CD4-positive, CD25-positive, alpha-beta regulatory T cell (primary cell): ENCODE data around the gene DLL4. TPM values are rescaled to one million over a fixed set of nuclear protein-coding genes. Genes with fewer than 3 reads are reported as not detected.

Experiments
- ATAC-seq, 2 donors: fragments of 150-1000 bp; cut with Tn5 transposase; one replicate each; pipeline ENCODE4 v1.10.0; 2021; ENCODE audit warnings: low read depth in 2 of 2, moderate number of reproducible peaks in 2 of 2, moderate library complexity in 1 of 2
- DNase-seq, 3 donors: peaks; one replicate each; pipeline versions ENCODE4 v3.0.0 to v3.0.0-alpha.2; 2012 to 2022; ENCODE audit warnings: mixed read lengths in 1 of 3
- H3K27ac ChIP-seq: one replicate; pipeline ENCODE4 v1.7.0; 2013; ENCODE audit warnings: mild to moderate bottlenecking, low read length; ENCODE audit not compliant: insufficient read depth, poor library complexity, severe bottlenecking
- H3K27me3 ChIP-seq: one replicate; pipeline ENCODE4 v1.7.0; 2013; ENCODE audit warnings: low read length; ENCODE audit not compliant: control insufficient read depth, insufficient read depth
- H3K36me3 ChIP-seq: one replicate; pipeline ENCODE4 v1.7.0; 2013; ENCODE audit warnings: mild to moderate bottlenecking, low read length, moderate library complexity; ENCODE audit not compliant: control insufficient read depth, insufficient read depth
- H3K4me1 ChIP-seq: 2 replicates; pipeline ENCODE4 v1.7.0; 2013; ENCODE audit warnings: mild to moderate bottlenecking, low read length; ENCODE audit not compliant: insufficient read depth, control insufficient read depth, poor library complexity, severe bottlenecking
- H3K4me3 ChIP-seq: one replicate; pipeline ENCODE4 v1.7.0; 2013; ENCODE audit warnings: low read depth, mild to moderate bottlenecking, low read length, moderate library complexity
- H3K9me3 ChIP-seq, 2 experiments: 1 replicate in 1 of 2; 2 replicates in 1 of 2; pipeline ENCODE4 v1.7.0; 2013; ENCODE audit warnings: low read length in 2 of 2, mild to moderate bottlenecking in 1 of 2, moderate library complexity in 1 of 2; ENCODE audit not compliant: control insufficient read depth in 2 of 2
- H3K27ac Mint-ChIP-seq, 3 donors: one replicate each; pipeline ENCODE4 v1.8.0; 2020 to 2022; ENCODE audit warnings: mild to moderate bottlenecking in 3 of 3, mixed read lengths in 3 of 3, moderate library complexity in 2 of 3
- H3K27me3 Mint-ChIP-seq: one replicate; pipeline ENCODE4 v1.8.0; 2022; ENCODE audit warnings: mild to moderate bottlenecking, mixed read lengths
- H3K36me3 Mint-ChIP-seq: one replicate; pipeline ENCODE4 v1.8.0; 2020; ENCODE audit warnings: mixed read lengths
- H3K4me1 Mint-ChIP-seq, 4 donors: one replicate each; pipeline ENCODE4 v1.8.0; 2020 to 2022; ENCODE audit warnings: mixed read lengths in 4 of 4, mild to moderate bottlenecking in 1 of 4
- H3K4me3 Mint-ChIP-seq, 4 donors: one replicate each; pipeline ENCODE4 v1.8.0; 2020 to 2022; ENCODE audit warnings: mild to moderate bottlenecking in 4 of 4, mixed read lengths in 4 of 4, moderate library complexity in 3 of 4
- H3K9me3 Mint-ChIP-seq, 7 donors: one replicate each; pipeline ENCODE4 v1.8.0; 2020 to 2022; ENCODE audit warnings: mixed read lengths in 7 of 7, mild to moderate bottlenecking in 3 of 7, moderate library complexity in 2 of 7
- polyA plus RNA-seq, 4 donors: library from polyadenylated mRNA; unstranded; fragments of 300-500 nt; fragmentation: Illumina TruSeq; gene quantifications; one replicate each; pipeline ENCODE4 v1.2.3, GENCODE V29; 2021
- total RNA-seq: library from RNA; stranded (reverse); gene quantifications from one replicate; pipeline ENCODE4 v1.2.3, GENCODE V29; 2022

The DLL4 gene
- total and polyA plus RNA-seq, 5 donors from 2014 or later = not detected

DNA sequence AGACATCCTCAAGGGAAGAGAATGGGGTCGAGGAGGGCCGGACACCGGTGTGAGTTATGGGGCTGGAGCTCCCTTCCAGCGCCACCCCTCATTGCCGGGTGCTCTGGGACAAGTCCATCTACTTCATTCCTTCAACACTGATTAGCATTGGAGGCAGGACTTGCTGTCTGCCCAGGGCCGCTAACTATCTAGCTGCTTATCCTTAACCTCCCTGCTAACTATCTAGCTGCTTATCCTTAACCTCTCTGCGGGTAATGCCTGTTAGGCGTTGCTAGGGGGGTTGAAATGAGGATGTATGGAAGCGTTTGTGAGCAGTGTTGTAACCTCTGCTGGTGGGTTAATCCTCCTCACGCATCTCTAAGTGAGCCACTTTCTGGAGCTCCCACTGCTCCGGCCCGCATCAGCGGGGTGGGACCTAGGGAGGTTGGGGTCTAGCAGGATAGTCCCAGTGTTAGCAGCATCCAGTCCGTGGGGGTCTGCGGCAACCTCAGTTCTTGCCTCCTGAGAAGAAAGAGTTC is 13.3 kb downstream of the DLL4 start:
- H3K4me1 Mint-ChIP-seq = peaks cover 0 to 43% (median 15%) of the 10 kb centered on the region in 4 donors
- Histone ChIP-seq H3K9me3 (no peaks in the 10 kb centered on the region), H3K27ac (peak overlapping the region; percentile 65), H3K36me3 (no peaks in the 10 kb centered on the region), H3K4me1 (peaks cover 27% of the 10 kb centered on the region), H3K4me3 (peak overlapping the region; percentile 72), H3K27me3 (no peaks in the 10 kb centered on the region)
- H3K36me3 Mint-ChIP-seq = no peaks in the 10 kb centered on the region
- peaks cover 3% of the 10 kb centered on the region for H3K27me3 Mint-ChIP-seq
- H3K4me3 Mint-ChIP-seq = peak overlapping the region; percentile 79 to 89 (median 86)
- H3K9me3 Mint-ChIP-seq = no peaks in the 10 kb centered on the region
- peak overlapping the region; percentile 48 to 90 (median 68) for H3K27ac Mint-ChIP-seq
- ATAC-seq = no peak
- peak in 1 of 3 donors; percentile 35 for DNase-seq

DNA sequence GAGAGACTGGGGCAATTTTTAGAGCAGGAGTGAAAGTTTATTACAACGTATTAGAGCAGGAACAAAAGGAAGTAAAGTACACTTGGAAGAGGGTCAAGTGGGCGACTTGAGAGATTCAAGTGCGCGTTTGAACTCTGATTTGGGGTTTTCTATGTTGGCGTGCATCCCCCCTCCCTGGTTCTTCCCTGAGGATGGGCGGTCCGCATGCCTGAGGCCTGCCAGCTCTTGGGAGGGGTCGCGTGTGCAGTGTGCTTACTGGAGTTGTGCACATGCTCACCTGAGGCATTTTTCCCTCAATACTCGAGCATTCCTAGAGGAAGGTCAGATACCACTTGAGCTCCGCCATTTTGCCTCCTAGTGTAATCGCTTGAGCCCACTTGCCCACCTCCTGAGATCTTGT is 13.7 kb downstream of the DLL4 start:
- Histone ChIP-seq H3K4me3 (peak overlapping the region; percentile 72), H3K27ac (no peak overlapping the region), H3K4me1 (peaks cover 27% of the 10 kb centered on the region), H3K27me3 (no peaks in the 10 kb centered on the region), H3K9me3 (no peaks in the 10 kb centered on the region), H3K36me3 (no peaks in the 10 kb centered on the region)
- Mint-ChIP-seq H3K36me3 (no peaks in the 10 kb centered on the region), H3K4me1 (peaks cover 0 to 43% (median 15%) of the 10 kb centered on the region in 4 donors), H3K27me3 (peaks cover 6% of the 10 kb centered on the region), H3K27ac (peak overlapping the region; percentile 68 to 90 (median 74)), H3K4me3 (peak overlapping the region; percentile 79 to 89 (median 86)), H3K9me3 (no peaks in the 10 kb centered on the region)
- DNase-seq = no peak
- no peak for ATAC-seq

GRCh38 chr15:40943764-40944365 is 14.7 kb downstream of the DLL4 start:
- Mint-ChIP-seq H3K9me3 (no peaks in the 10 kb centered on the region), H3K4me1 (peaks cover 0 to 43% (median 15%) of the 10 kb centered on the region in 4 donors), H3K27me3 (peaks cover 11% of the 10 kb centered on the region), H3K27ac (peak overlapping the region in 2 of 3 donors; percentile 42 to 68), H3K4me3 (peak overlapping the region in 3 of 4 donors; percentile 65 to 84 (median 79)), H3K36me3 (no peaks in the 10 kb centered on the region)
- no peak for ATAC-seq
- H3K4me3 ChIP-seq = no peak overlapping the region
- peaks cover 27% of the 10 kb centered on the region for H3K4me1 ChIP-seq
- no peaks in the 10 kb centered on the region for H3K36me3 ChIP-seq
- no peaks in the 10 kb centered on the region for H3K27me3 ChIP-seq
- DNase-seq = no peak
- H3K9me3 ChIP-seq = no peaks in the 10 kb centered on the region
- no peak overlapping the region for H3K27ac ChIP-seq

DNA sequence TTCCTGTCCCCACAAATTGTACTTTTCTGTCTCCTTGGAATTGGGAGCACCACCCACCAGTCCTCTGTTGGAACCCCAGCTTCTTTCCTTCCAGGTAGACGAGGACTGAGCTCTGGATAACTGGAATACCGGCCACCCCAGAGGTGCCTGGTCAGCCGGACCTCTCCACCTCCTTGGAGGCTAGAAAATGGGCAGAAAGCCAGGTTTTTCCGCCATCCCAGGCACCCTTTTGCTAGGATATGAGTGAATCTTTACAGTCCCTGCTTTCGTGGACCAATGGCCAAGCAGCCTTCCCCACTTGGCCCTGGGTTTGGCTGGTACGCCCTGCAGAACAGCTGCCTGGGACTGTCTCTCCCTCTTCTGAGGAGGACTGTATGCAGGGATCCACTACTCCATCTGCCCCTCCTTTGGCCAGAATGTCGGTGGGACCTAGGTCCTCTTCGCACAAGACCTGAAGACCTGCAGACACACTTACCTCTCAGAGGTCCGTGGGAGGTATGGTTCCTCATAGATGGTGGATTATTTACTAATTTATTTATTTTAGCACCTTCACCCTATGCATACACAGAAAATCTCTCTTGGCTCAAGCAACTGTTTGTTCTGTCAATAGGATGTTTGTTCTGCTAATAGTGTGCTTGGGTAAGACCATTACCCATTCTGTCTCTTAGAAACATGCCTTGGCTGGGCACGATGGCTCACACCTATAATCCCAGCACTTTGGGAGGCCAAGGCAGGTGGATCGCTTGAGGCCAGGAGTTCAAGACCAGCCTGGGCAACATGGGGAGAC is 15.6 kb downstream of the DLL4 start:
- Histone ChIP-seq H3K9me3 (no peaks in the 10 kb centered on the region), H3K27me3 (no peaks in the 10 kb centered on the region), H3K4me3 (no peak overlapping the region), H3K36me3 (no peaks in the 10 kb centered on the region), H3K4me1 (peaks cover 27% of the 10 kb centered on the region), H3K27ac (no peak overlapping the region)
- ATAC-seq = no peak
- H3K27me3 Mint-ChIP-seq = peaks cover 15% of the 10 kb centered on the region
- H3K4me1 Mint-ChIP-seq = peaks cover 0 to 40% (median 15%) of the 10 kb centered on the region in 4 donors
- H3K36me3 Mint-ChIP-seq = no peaks in the 10 kb centered on the region
- peak overlapping the region in 2 of 4 donors; percentile 26 to 29 for H3K4me3 Mint-ChIP-seq
- peak overlapping the region in 2 of 3 donors; percentile 52 to 60 for H3K27ac Mint-ChIP-seq
- no peak for DNase-seq
- no peaks in the 10 kb centered on the region for H3K9me3 Mint-ChIP-seq

- Mint-ChIP-seq H3K27me3 (peaks cover 24% of the 10 kb centered on the region), H3K4me3 (peak overlapping the region in 1 of 4 donors; percentile 33), H3K9me3 (no peaks in the 10 kb centered on the region), H3K27ac (no peak overlapping the region), H3K36me3 (no peaks in the 10 kb centered on the region), H3K4me1 (peaks cover 0 to 24% (median 14%) of the 10 kb centered on the region in 4 donors)
- Histone ChIP-seq H3K4me3 (no peak overlapping the region), H3K27me3 (no peaks in the 10 kb centered on the region), H3K36me3 (no peaks in the 10 kb centered on the region), H3K27ac (no peak overlapping the region), H3K4me1 (peaks cover 12% of the 10 kb centered on the region), H3K9me3 (no peaks in the 10 kb centered on the region)
- no peak for DNase-seq
- no peak for ATAC-seq
These were observed 19.8 kb downstream of the DLL4 start for GRCh38 chr15:40948706-40949473.

DNA sequence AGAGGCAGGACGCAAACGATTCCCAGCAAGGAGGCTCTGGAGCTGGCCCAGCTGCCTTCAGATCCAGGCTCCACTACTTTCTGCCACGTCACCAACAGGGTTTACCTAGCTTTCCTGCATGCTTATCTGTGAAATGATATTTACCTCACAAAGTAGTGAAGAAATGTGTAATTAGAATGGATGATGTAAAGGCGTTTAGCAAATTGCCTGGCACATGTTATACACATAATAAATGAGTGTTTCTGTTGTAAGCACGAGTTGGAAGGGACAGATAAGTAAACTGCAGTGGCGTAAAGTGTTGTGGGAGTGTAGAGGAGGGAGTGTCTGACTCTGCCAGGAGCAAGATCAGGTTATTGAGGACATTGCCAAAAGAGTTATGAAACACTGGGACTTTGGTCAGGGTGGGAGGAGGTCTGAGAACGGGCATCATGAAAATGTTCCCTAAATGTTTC is 20.6 kb downstream of the DLL4 start:
- DNase-seq = no peak
- no peaks in the 10 kb centered on the region for H3K9me3 Mint-ChIP-seq
- Histone ChIP-seq H3K4me3 (no peak overlapping the region), H3K4me1 (peaks cover 15% of the 10 kb centered on the region), H3K27me3 (no peaks in the 10 kb centered on the region), H3K36me3 (no peaks in the 10 kb centered on the region), H3K27ac (no peak overlapping the region), H3K9me3 (no peaks in the 10 kb centered on the region)
- H3K27me3 Mint-ChIP-seq = peaks cover 30% of the 10 kb centered on the region
- H3K36me3 Mint-ChIP-seq = no peaks in the 10 kb centered on the region
- peak overlapping the region in 1 of 4 donors; percentile 1 for H3K4me3 Mint-ChIP-seq
- no peak overlapping the region for H3K27ac Mint-ChIP-seq
- no peak for ATAC-seq
- H3K4me1 Mint-ChIP-seq = peaks cover 0 to 26% (median 19%) of the 10 kb centered on the region in 4 donors

DNA sequence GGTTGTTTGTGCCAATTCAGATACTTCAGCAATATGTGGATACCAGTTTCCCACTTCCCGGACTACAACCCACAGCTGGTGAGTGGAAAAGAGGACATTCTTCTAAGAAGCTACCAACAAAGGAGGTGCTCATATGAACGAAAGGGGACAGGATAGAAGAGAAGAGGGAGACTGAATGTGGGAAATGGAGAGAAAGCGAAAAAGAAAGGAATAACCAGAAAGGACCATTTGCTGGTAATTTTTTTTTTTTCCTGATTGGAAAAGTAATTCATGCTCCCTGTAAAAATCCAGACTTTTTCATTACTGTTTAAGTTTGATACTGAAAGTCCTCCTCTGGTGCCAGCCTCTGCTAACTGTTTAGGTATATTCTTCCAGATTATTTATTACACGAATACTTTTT is 22.6 kb downstream of the DLL4 start:
- peaks cover 15% of the 10 kb centered on the region for H3K4me1 ChIP-seq
- H3K9me3 ChIP-seq = no peaks in the 10 kb centered on the region
- H3K4me3 ChIP-seq = no peak overlapping the region
- ATAC-seq (no peak), DNase-seq (no peak)
- Mint-ChIP-seq H3K27me3 (peaks cover 33% of the 10 kb centered on the region), H3K36me3 (no peaks in the 10 kb centered on the region), H3K4me1 (peaks cover 0 to 22% (median 15%) of the 10 kb centered on the region in 4 donors), H3K9me3 (no peaks in the 10 kb centered on the region), H3K4me3 (peak overlapping the region in 3 of 4 donors; percentile 69 to 82 (median 80)), H3K27ac (no peak overlapping the region)
- no peaks in the 10 kb centered on the region for H3K27me3 ChIP-seq
- H3K27ac ChIP-seq = no peak overlapping the region
- H3K36me3 ChIP-seq = no peaks in the 10 kb centered on the region
